ENCODE measurements around the gene EXOSC1.

DNA sequence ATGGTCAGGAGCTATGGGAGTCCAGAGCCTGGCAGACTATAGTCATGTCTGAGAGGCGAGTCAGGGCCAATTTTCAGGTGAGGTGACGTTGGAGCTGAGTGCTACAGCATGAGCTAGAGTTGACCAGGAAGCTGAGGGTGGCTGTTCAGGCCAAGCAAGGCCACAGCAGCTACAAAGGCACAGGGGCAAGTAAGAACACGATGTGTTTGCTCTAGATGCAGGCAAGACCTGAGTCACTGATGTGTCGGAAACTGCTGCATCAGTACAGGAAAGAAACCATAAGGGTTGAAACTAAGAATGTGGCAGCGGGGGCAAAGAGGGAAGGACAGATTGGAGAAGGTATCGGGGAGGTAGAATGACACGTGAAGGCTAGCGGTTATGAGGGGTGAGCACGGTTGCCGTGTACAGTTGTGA is 32.9 kb downstream of the EXOSC1 start:
- TF ChIP-seq POLR2AphosphoS5 (IDR thresholded peaks at IDR 0.05; ENCODE audit: insufficient read depth, low read depth, low read length), result no peak
- no peak for TF ChIP-seq CTCF (IDR thresholded peaks at IDR 0.05; ENCODE audit: extremely low read depth in 1 of 2, insufficient read depth in 1 of 2, low read depth in 1 of 2, low read length in 2 of 2)
- no peak for TF ChIP-seq POLR2A (IDR thresholded peaks at IDR 0.05; ENCODE audit: low read depth, low read length)
- no peak for TF ChIP-seq FOS (IDR thresholded peaks at IDR 0.05; ENCODE audit: borderline replicate concordance, insufficient read depth, low read length)
- no peak for TF ChIP-seq GATA2 (IDR thresholded peaks at IDR 0.05; ENCODE audit: insufficient read depth, insufficient read length, low read depth, low read length)
